ENCODE data around the gene CC2D2A. TPM values are rescaled to one million over a fixed set of nuclear protein-coding genes. Genes with fewer than 3 reads are reported as not detected.

The CC2D2A gene
- total RNA-seq, 1 donor from 2014 or later = 14.0 TPM

GRCh38 chr4:15584785-15585184 lies 115.1 kb downstream of the CC2D2A start:
- Histone ChIP-seq H3K4me1 (ENCODE audit: insufficient read depth, low read length) (no peaks in the 10 kb centered on the region), H4K20me1 (ENCODE audit: insufficient read depth, low read length) (no peaks in the 10 kb centered on the region), H3K9ac (ENCODE audit: low read length) (no peak overlapping the region), H3K27ac (ENCODE audit: low read depth, low read length) (no peak overlapping the region), H3K27me3 (ENCODE audit: insufficient read depth, low read length) (no peaks in the 10 kb centered on the region), H3K36me3 (ENCODE audit: insufficient read depth, low read length) (no peaks in the 10 kb centered on the region), H3K9me3 (ENCODE audit: insufficient read depth, low read depth, low read length) (no peaks in the 10 kb centered on the region), H3K79me2 (ENCODE audit: insufficient read depth, low read length) (no peaks in the 10 kb centered on the region), H2AFZ (ENCODE audit: low read depth, low read length) (no peak overlapping the region), H3K4me2 (ENCODE audit: low read length) (no peak overlapping the region), H3K4me3 (ENCODE audit: insufficient read depth, low read depth, low read length) (no peak overlapping the region)
- no peak overlapping the region for H3K27ac Mint-ChIP-seq (ENCODE audit: unreplicated experiment)
- no peaks in the 10 kb centered on the region for H3K27me3 Mint-ChIP-seq (ENCODE audit: low read depth, unreplicated experiment)
- no peaks in the 10 kb centered on the region for H3K9me3 Mint-ChIP-seq (ENCODE audit: unreplicated experiment)
- TF ChIP-seq, protein P1, sequence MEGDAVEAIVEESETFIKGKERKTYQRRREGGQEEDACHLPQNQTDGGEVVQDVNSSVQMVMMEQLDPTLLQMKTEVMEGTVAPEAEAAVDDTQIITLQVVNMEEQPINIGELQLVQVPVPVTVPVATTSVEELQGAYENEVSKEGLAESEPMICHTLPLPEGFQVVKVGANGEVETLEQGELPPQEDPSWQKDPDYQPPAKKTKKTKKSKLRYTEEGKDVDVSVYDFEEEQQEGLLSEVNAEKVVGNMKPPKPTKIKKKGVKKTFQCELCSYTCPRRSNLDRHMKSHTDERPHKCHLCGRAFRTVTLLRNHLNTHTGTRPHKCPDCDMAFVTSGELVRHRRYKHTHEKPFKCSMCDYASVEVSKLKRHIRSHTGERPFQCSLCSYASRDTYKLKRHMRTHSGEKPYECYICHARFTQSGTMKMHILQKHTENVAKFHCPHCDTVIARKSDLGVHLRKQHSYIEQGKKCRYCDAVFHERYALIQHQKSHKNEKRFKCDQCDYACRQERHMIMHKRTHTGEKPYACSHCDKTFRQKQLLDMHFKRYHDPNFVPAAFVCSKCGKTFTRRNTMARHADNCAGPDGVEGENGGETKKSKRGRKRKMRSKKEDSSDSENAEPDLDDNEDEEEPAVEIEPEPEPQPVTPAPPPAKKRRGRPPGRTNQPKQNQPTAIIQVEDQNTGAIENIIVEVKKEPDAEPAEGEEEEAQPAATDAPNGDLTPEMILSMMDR (IDR thresholded peaks at IDR 0.05; ENCODE audit: insufficient read depth, low read depth, low read length) = no peak
- no peak for TF ChIP-seq EZH2 (IDR thresholded peaks at IDR 0.05; ENCODE audit: insufficient read depth, low read length)
- peaks cover 8% of the 10 kb centered on the region for H3K36me3 Mint-ChIP-seq (ENCODE audit: low read depth, unreplicated experiment)
- peaks cover 8% of the 10 kb centered on the region for H3K4me1 Mint-ChIP-seq (ENCODE audit: low read depth, unreplicated experiment)
- DNase-seq (ENCODE audit: low read depth) = no peak
- no peak for FAIRE-seq
- no peak overlapping the region for H3K4me3 Mint-ChIP-seq (ENCODE audit: unreplicated experiment)

DNA sequence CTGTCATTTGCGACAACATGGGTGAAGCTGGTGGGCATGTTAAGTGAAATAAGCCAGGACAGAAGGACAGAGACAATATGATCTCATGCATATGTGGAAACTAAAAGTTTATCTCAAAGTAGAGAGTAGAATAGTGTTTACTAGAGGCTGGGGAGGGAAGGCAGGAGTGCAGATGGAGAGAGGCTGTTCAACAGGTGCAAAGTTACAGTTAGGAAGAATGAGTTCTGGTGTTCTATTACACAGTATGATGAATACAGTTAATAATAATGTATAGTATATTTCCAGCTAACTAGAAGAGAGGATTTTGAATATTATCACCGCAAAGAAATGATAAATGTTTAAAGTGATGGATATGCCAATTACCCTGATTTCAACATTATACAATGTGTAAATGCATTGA lies 115.6 kb downstream of the CC2D2A start:
- no peaks in the 10 kb centered on the region for H3K9me3 Mint-ChIP-seq (ENCODE audit: unreplicated experiment)
- H3K9me3 ChIP-seq (ENCODE audit: insufficient read depth, low read depth, low read length) = no peaks in the 10 kb centered on the region
- no peak overlapping the region for H3K9ac ChIP-seq (ENCODE audit: low read length)
- peaks cover 8% of the 10 kb centered on the region for H3K4me1 Mint-ChIP-seq (ENCODE audit: low read depth, unreplicated experiment)
- H3K27me3 Mint-ChIP-seq (ENCODE audit: low read depth, unreplicated experiment) = no peaks in the 10 kb centered on the region
- TF ChIP-seq EZH2 (IDR thresholded peaks at IDR 0.05; ENCODE audit: insufficient read depth, low read length) = no peak
- TF ChIP-seq, protein P1 (IDR thresholded peaks at IDR 0.05; ENCODE audit: insufficient read depth, low read depth, low read length) = no peak
- H3K4me2 ChIP-seq (ENCODE audit: low read length) = no peak overlapping the region
- H3K36me3 ChIP-seq (ENCODE audit: insufficient read depth, low read length) = no peaks in the 10 kb centered on the region
- no peak overlapping the region for H3K4me3 ChIP-seq (ENCODE audit: insufficient read depth, low read depth, low read length)
- FAIRE-seq (no peak), DNase-seq (ENCODE audit: low read depth) (no peak)
- H2AFZ ChIP-seq (ENCODE audit: low read depth, low read length) = no peak overlapping the region
- no peak overlapping the region for H3K4me3 Mint-ChIP-seq (ENCODE audit: unreplicated experiment)
- no peak overlapping the region for H3K27ac Mint-ChIP-seq (ENCODE audit: unreplicated experiment)
- H3K36me3 Mint-ChIP-seq (ENCODE audit: low read depth, unreplicated experiment) = peaks cover 8% of the 10 kb centered on the region
- H3K79me2 ChIP-seq (ENCODE audit: insufficient read depth, low read length) = no peaks in the 10 kb centered on the region
- H3K27me3 ChIP-seq (ENCODE audit: insufficient read depth, low read length) = no peaks in the 10 kb centered on the region
- no peaks in the 10 kb centered on the region for H3K4me1 ChIP-seq (ENCODE audit: insufficient read depth, low read length)
- H4K20me1 ChIP-seq (ENCODE audit: insufficient read depth, low read length) = no peaks in the 10 kb centered on the region
- no peak overlapping the region for H3K27ac ChIP-seq (ENCODE audit: low read depth, low read length)

DNA sequence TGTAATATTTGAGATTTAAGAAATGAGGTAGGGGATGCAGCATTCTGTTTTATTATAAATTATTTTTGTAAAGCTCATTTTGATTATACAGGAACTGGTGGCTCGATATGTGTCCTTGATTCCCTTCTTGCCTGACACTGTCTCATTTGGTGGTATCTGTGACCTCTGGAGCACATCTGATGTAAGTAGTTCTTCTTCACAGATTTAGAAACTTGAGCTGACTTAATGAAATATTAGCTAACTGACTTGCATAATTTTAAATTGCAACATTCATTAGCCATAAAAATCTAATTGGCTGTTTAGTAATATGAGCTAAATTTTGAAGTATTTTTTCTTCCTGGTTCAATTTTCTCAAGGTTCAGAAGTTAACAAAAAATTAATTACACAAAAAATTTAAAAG lies 116.4 kb downstream of the CC2D2A start:
- H3K4me3 Mint-ChIP-seq (ENCODE audit: unreplicated experiment) = no peak overlapping the region
- H3K4me3 ChIP-seq (ENCODE audit: insufficient read depth, low read depth, low read length) = no peak overlapping the region
- no peaks in the 10 kb centered on the region for H3K36me3 ChIP-seq (ENCODE audit: insufficient read depth, low read length)
- H3K9ac ChIP-seq (ENCODE audit: low read length) = no peak overlapping the region
- H3K4me2 ChIP-seq (ENCODE audit: low read length) = no peak overlapping the region
- H4K20me1 ChIP-seq (ENCODE audit: insufficient read depth, low read length) = no peaks in the 10 kb centered on the region
- FAIRE-seq (no peak), DNase-seq (ENCODE audit: low read depth) (no peak)
- no peaks in the 10 kb centered on the region for H3K27me3 ChIP-seq (ENCODE audit: insufficient read depth, low read length)
- peaks cover 8% of the 10 kb centered on the region for H3K4me1 Mint-ChIP-seq (ENCODE audit: low read depth, unreplicated experiment)
- H3K27me3 Mint-ChIP-seq (ENCODE audit: low read depth, unreplicated experiment) = no peaks in the 10 kb centered on the region
- H3K27ac Mint-ChIP-seq (ENCODE audit: unreplicated experiment) = no peak overlapping the region
- no peaks in the 10 kb centered on the region for H3K9me3 Mint-ChIP-seq (ENCODE audit: unreplicated experiment)
- TF ChIP-seq, protein P1 (IDR thresholded peaks at IDR 0.05; ENCODE audit: insufficient read depth, low read depth, low read length) = no peak
- no peak for TF ChIP-seq EZH2 (IDR thresholded peaks at IDR 0.05; ENCODE audit: insufficient read depth, low read length)
- H3K4me1 ChIP-seq (ENCODE audit: insufficient read depth, low read length) = no peaks in the 10 kb centered on the region
- H3K9me3 ChIP-seq (ENCODE audit: insufficient read depth, low read depth, low read length) = no peaks in the 10 kb centered on the region
- no peak overlapping the region for H2AFZ ChIP-seq (ENCODE audit: low read depth, low read length)
- H3K79me2 ChIP-seq (ENCODE audit: insufficient read depth, low read length) = no peaks in the 10 kb centered on the region
- H3K27ac ChIP-seq (ENCODE audit: low read depth, low read length) = no peak overlapping the region
- peaks cover 8% of the 10 kb centered on the region for H3K36me3 Mint-ChIP-seq (ENCODE audit: low read depth, unreplicated experiment)

Data from astrocyte (in vitro differentiated cells and primary cell).